Sigmoid colon (tissue), 4 donors: Measurements from ENCODE around the gene NEUROG1.

Experiments
- CTCF ChIP-seq, 4 experiments: fragments of 450-650 bp in 3 of 4; fragments of 200-600 bp in 1 of 4; IDR thresholded peaks; one replicate each; pipeline ENCODE4 v1.5.1; 2016 to 2019; ENCODE audit warnings: antibody characterized with exemption in 4 of 4, mild to moderate bottlenecking in 3 of 4, moderate library complexity in 2 of 4
- POLR2A ChIP-seq, 2 donors: fragments of 450-650 bp; IDR thresholded peaks; one replicate each; pipeline ENCODE4 v1.6.1; 2016; ENCODE audit warnings: antibody characterized with exemption in 2 of 2, mild to moderate bottlenecking in 2 of 2, moderate library complexity in 2 of 2
- POLR2AphosphoS5 ChIP-seq, 4 donors: sonication (generic); formaldehyde crosslinking; IDR thresholded peaks; one replicate each; pipeline ENCODE4 v1.6.1; 2017; ENCODE audit warnings: antibody characterized with exemption in 4 of 4

- TF ChIP-seq CTCF (IDR thresholded peaks at IDR 0.05) (no peak), POLR2A (IDR thresholded peaks at IDR 0.05) (no peak), POLR2AphosphoS5 (IDR thresholded peaks at IDR 0.05) (no peak)
These were observed 48.7 kb downstream of the NEUROG1 start for GRCh38 chr5:135487037-135487395.
